Measurements from ENCODE around the gene PDIK1L.

PDIK1L gene

GRCh38 chr1:26164861-26165842 is 53.5 kb downstream of the PDIK1L start:
- peak overlapping the region in 1 of 2 donors; percentile 65 for H3K27ac ChIP-seq
- no peak for TF ChIP-seq CTCF (IDR thresholded peaks at IDR 0.05)
- peak overlapping the region; percentile 71 for H3K4me3 ChIP-seq
- DNase-seq (ENCODE audit: low spot score): no peak

GRCh38 chr1:26166719-26167281 is 55.2 kb downstream of the PDIK1L start:
- no peak for DNase-seq (ENCODE audit: low spot score)
- TF ChIP-seq CTCF (IDR thresholded peaks at IDR 0.05): no peak
- H3K4me3 ChIP-seq: no peak overlapping the region
- no peak overlapping the region for H3K27ac ChIP-seq

- no peak for TF ChIP-seq CTCF (IDR thresholded peaks at IDR 0.05)
- peak within 1 kb of the TSS; percentile 68 to 82 for H3K27ac ChIP-seq
- DNase-seq (ENCODE audit: low spot score): no peak
- H3K4me3 ChIP-seq: peak within 1 kb of the TSS; percentile 93
Measured at GRCh38 chr1:26168410-26169197, 57.0 kb downstream of the PDIK1L start, which contains the start of gene C1orf232. Gene C1orf232 (minus strand): TSS chr1:26168963. CDS start chr1:26168499, 464 bp downstream.

GRCh38 chr1:26169198-26169554 is 57.6 kb downstream of the PDIK1L start:
- TF ChIP-seq CTCF (IDR thresholded peaks at IDR 0.05): no peak
- DNase-seq (ENCODE audit: low spot score): no peak
- Histone ChIP-seq H3K4me3 (peak overlapping the region; percentile 93), H3K27ac (peak overlapping the region; percentile 68 to 82)

- Histone ChIP-seq H3K27ac (peak within 1 kb of the TSS; percentile 68 to 82), H3K4me3 (peak within 1 kb of the TSS; percentile 93)
- peak; percentile 88 for TF ChIP-seq CTCF (IDR thresholded peaks at IDR 0.05)
- peak; percentile 93 for DNase-seq (ENCODE audit: low spot score)
Measured at GRCh38 chr1:26169669-26170471, 58.2 kb downstream of the PDIK1L start, which contains the start of gene ZNF593. Gene ZNF593 (plus strand): TSS chr1:26169908. CDS start chr1:26169984, 76 bp downstream.

- peak overlapping the region; percentile 93 for H3K4me3 ChIP-seq
- no peak for TF ChIP-seq CTCF (IDR thresholded peaks at IDR 0.05)
- peak overlapping the region in 1 of 2 donors; percentile 68 for H3K27ac ChIP-seq
- DNase-seq (ENCODE audit: low spot score): no peak
Measured at GRCh38 chr1:26170472-26170821, 58.8 kb downstream of the PDIK1L start.

All from coronary artery (tissue), 2 donors.